Mesendoderm (in vitro differentiated cells): ENCODE results near the gene PPP1R1C.
A peak's percentile ranks its signal among the peaks of the same experiment; 100 is the strongest.

ENCODE experiments used
- DNase-seq: peaks from one replicate; pipeline ENCODE4 v3.0.0; 2013
- H2AK5ac ChIP-seq: 2 replicates; pipeline ENCODE4 v1.6.1; 2013; ENCODE audit warnings: low read length, inconsistent platforms
- H2BK120ac ChIP-seq: 2 replicates; pipeline ENCODE4 v1.6.1; 2013; ENCODE audit warnings: low read depth, mild to moderate bottlenecking, low read length, moderate library complexity, mixed read lengths
- H2BK15ac ChIP-seq: replicated peaks from 2 replicates; pipeline ENCODE4 v1.6.1; 2013; ENCODE audit warnings: low read depth, mild to moderate bottlenecking, moderate library complexity
- H2BK5ac ChIP-seq: 2 replicates; pipeline ENCODE4 v1.6.1; 2013; ENCODE audit warnings: low read length, inconsistent platforms
- H3K18ac ChIP-seq: 2 replicates; pipeline ENCODE4 v1.6.1; 2013; ENCODE audit warnings: mild to moderate bottlenecking, low read length, mixed read lengths
- H3K23ac ChIP-seq: one replicate; pipeline ENCODE4 v1.6.1; 2013; ENCODE audit warnings: low read length
- H3K27ac ChIP-seq: 2 replicates; pipeline ENCODE4 v1.5.1; 2013; ENCODE audit warnings: low read depth, mild to moderate bottlenecking, inconsistent platforms, low read length, moderate library complexity
- H3K27me3 ChIP-seq: 2 replicates; pipeline ENCODE4 v1.6.1; 2013; ENCODE audit warnings: low read length, control low read depth, mild to moderate bottlenecking, inconsistent platforms; ENCODE audit not compliant: insufficient read depth, poor library complexity
- H3K36me3 ChIP-seq: 2 replicates; pipeline ENCODE4 v1.6.1; 2013; ENCODE audit warnings: low read length, inconsistent platforms; ENCODE audit not compliant: control insufficient read depth, insufficient read depth
- H3K4ac ChIP-seq: one replicate; pipeline ENCODE4 v1.6.1; 2013; ENCODE audit warnings: low read depth, mild to moderate bottlenecking, low read length, moderate library complexity
- H3K4me1 ChIP-seq: 2 replicates; pipeline ENCODE4 v1.6.1; 2013; ENCODE audit warnings: low read depth, low read length, inconsistent platforms; ENCODE audit not compliant: control insufficient read depth
- H3K4me2 ChIP-seq: 2 replicates; pipeline ENCODE4 v1.6.1; 2013; ENCODE audit warnings: low read length
- H3K4me3 ChIP-seq: 2 replicates; pipeline ENCODE4 v1.5.1; 2013; ENCODE audit warnings: mild to moderate bottlenecking, low read length
- H3K56ac ChIP-seq: one replicate; pipeline ENCODE4 v1.6.1; 2013; ENCODE audit warnings: low read length
- H3K79me1 ChIP-seq: 2 replicates; pipeline ENCODE4 v1.6.1; 2013; ENCODE audit warnings: low read length, inconsistent platforms
- H3K79me2 ChIP-seq: 2 replicates; pipeline ENCODE4 v1.6.1; 2013; ENCODE audit warnings: mild to moderate bottlenecking, low read length; ENCODE audit not compliant: control insufficient read depth, insufficient read depth
- H3K9ac ChIP-seq: 2 replicates; pipeline ENCODE4 v1.6.1; 2013; ENCODE audit warnings: low read length, inconsistent platforms
- H4K5ac ChIP-seq: one replicate; pipeline ENCODE4 v1.6.1; 2013; ENCODE audit warnings: low read length
- H4K8ac ChIP-seq: one replicate; pipeline ENCODE4 v1.6.1; 2013; ENCODE audit warnings: low read depth, mild to moderate bottlenecking, control low read depth, low read length, moderate library complexity
- WGBS: extraction: QIAGEN DNeasy Blood & Tissue Kit; methylation state at CpG from one replicate; pipeline ENCODE4 v1.1.7; 2013; ENCODE audit warnings: low lambda C conversion rate, missing lambda C conversion rate; ENCODE audit not compliant: insufficient coverage; ENCODE audit errors: extremely low coverage; 5-methylcytosine and 5-hydroxymethylcytosine counted together

Gene PPP1R1C

GRCh38 chr2:181973171-181973783, 12.4 kb upstream of the PPP1R1C start:
- Histone ChIP-seq H4K5ac (no peak overlapping the region), H3K9ac (no peak overlapping the region), H3K56ac (no peak overlapping the region), H2BK15ac (no peak overlapping the region), H3K79me1 (no peaks in the 10 kb centered on the region), H3K23ac (no peak overlapping the region), H3K4me3 (no peak overlapping the region), H3K27me3 (no peaks in the 10 kb centered on the region), H3K4me2 (no peak overlapping the region), H2BK120ac (no peak overlapping the region), H3K18ac (no peak overlapping the region), H4K8ac (no peak overlapping the region), H3K79me2 (no peaks in the 10 kb centered on the region), H2BK5ac (no peak overlapping the region), H3K4ac (no peak overlapping the region), H3K4me1 (no peaks in the 10 kb centered on the region), H2AK5ac (no peak overlapping the region), H3K36me3 (no peaks in the 10 kb centered on the region), H3K27ac (no peak overlapping the region)
- DNase-seq = no peak
- no CpG with 5 or more reads among the region's 5 CpGs for WGBS

GRCh38 chr2:181977661-181978350, 7.8 kb upstream of the PPP1R1C start:
- H3K4ac ChIP-seq = no peak overlapping the region
- no peak overlapping the region for H4K5ac ChIP-seq
- DNase-seq = peak; percentile 10
- H2BK5ac ChIP-seq = no peak overlapping the region
- no peak overlapping the region for H3K4me3 ChIP-seq
- H3K4me2 ChIP-seq = no peak overlapping the region
- no peak overlapping the region for H4K8ac ChIP-seq
- H3K27ac ChIP-seq = no peak overlapping the region
- no peaks in the 10 kb centered on the region for H3K79me1 ChIP-seq
- no peak overlapping the region for H3K23ac ChIP-seq
- H2BK120ac ChIP-seq = no peak overlapping the region
- no CpG with 5 or more reads among the region's 5 CpGs for WGBS
- no peak overlapping the region for H3K18ac ChIP-seq
- H3K4me1 ChIP-seq = no peaks in the 10 kb centered on the region
- H2AK5ac ChIP-seq = no peak overlapping the region
- no peaks in the 10 kb centered on the region for H3K79me2 ChIP-seq
- H3K9ac ChIP-seq = no peak overlapping the region
- no peaks in the 10 kb centered on the region for H3K36me3 ChIP-seq
- no peak overlapping the region for H3K56ac ChIP-seq
- no peak overlapping the region for H2BK15ac ChIP-seq
- H3K27me3 ChIP-seq = no peaks in the 10 kb centered on the region

GRCh38 chr2:181978351-181979150, 7.1 kb upstream of the PPP1R1C start:
- no peak overlapping the region for H3K18ac ChIP-seq
- WGBS = no CpG with 5 or more reads among the region's 2 CpGs
- no peaks in the 10 kb centered on the region for H3K79me2 ChIP-seq
- no peak overlapping the region for H3K27ac ChIP-seq
- H3K4me2 ChIP-seq = no peak overlapping the region
- H2BK120ac ChIP-seq = no peak overlapping the region
- H2AK5ac ChIP-seq = no peak overlapping the region
- H3K56ac ChIP-seq = no peak overlapping the region
- no peak overlapping the region for H3K9ac ChIP-seq
- H3K4me1 ChIP-seq = no peaks in the 10 kb centered on the region
- DNase-seq = no peak
- no peak overlapping the region for H2BK15ac ChIP-seq
- H2BK5ac ChIP-seq = no peak overlapping the region
- no peaks in the 10 kb centered on the region for H3K79me1 ChIP-seq
- H4K5ac ChIP-seq = no peak overlapping the region
- H3K23ac ChIP-seq = no peak overlapping the region
- H3K4me3 ChIP-seq = no peak overlapping the region
- no peak overlapping the region for H4K8ac ChIP-seq
- no peak overlapping the region for H3K4ac ChIP-seq
- H3K36me3 ChIP-seq = no peaks in the 10 kb centered on the region
- no peaks in the 10 kb centered on the region for H3K27me3 ChIP-seq

GRCh38 chr2:181984060-181984459, 1.6 kb upstream of the PPP1R1C start:
- Histone ChIP-seq H4K8ac (no peak overlapping the region), H3K4me1 (no peaks in the 10 kb centered on the region), H2BK120ac (no peak overlapping the region), H3K4me3 (no peak overlapping the region), H3K36me3 (no peaks in the 10 kb centered on the region), H2BK5ac (no peak overlapping the region), H3K4ac (no peak overlapping the region), H3K27me3 (no peaks in the 10 kb centered on the region), H3K27ac (no peak overlapping the region), H3K18ac (no peak overlapping the region), H3K79me2 (no peaks in the 10 kb centered on the region), H3K4me2 (no peak overlapping the region), H3K9ac (no peak overlapping the region), H4K5ac (no peak overlapping the region), H2BK15ac (no peak overlapping the region), H3K56ac (no peak overlapping the region), H2AK5ac (no peak overlapping the region), H3K23ac (no peak overlapping the region), H3K79me1 (no peaks in the 10 kb centered on the region)
- WGBS = no CpG with 5 or more reads among the region's 1 CpG
- no peak for DNase-seq

- Histone ChIP-seq H3K36me3 (no peaks in the 10 kb centered on the region), H4K5ac (no peak overlapping the region), H4K8ac (no peak overlapping the region), H3K9ac (no peak overlapping the region), H3K4me2 (no peak overlapping the region), H3K27ac (no peak overlapping the region), H3K56ac (no peak overlapping the region), H3K23ac (no peak overlapping the region), H3K27me3 (no peaks in the 10 kb centered on the region), H2BK5ac (no peak overlapping the region), H3K4me3 (no peak overlapping the region), H3K79me1 (no peaks in the 10 kb centered on the region), H3K18ac (no peak overlapping the region), H3K4ac (no peak overlapping the region), H3K4me1 (no peaks in the 10 kb centered on the region), H2AK5ac (no peak overlapping the region), H3K79me2 (no peaks in the 10 kb centered on the region), H2BK120ac (no peak overlapping the region), H2BK15ac (no peak overlapping the region)
- no peak for DNase-seq
- WGBS = no CpG with 5 or more reads among the region's 4 CpGs
Observed at GRCh38 chr2:181984814-181985631, 630 bp upstream of the PPP1R1C start.
